ACC112 (cell line): ENCODE measurements around the gene PHETA1.

Experiments used
- H2AFZ ChIP-seq: fragments of 200-600 bp; sonication (generic); one replicate; pipeline ENCODE4 v1.6.0; 2017; ENCODE audit warnings: antibody characterized with exemption, low read length; ENCODE audit not compliant: unreplicated experiment
- H3K27ac ChIP-seq: fragments of 200-600 bp; sonication (generic); 2 replicates; pipeline ENCODE4 v1.5.1; 2014; ENCODE audit warnings: low read depth, mild to moderate bottlenecking, antibody characterized with exemption, low read length, moderate library complexity
- H3K27me3 ChIP-seq: fragments of 200-600 bp; sonication (generic); 2 replicates; pipeline ENCODE4 v1.6.1; 2014; ENCODE audit warnings: mild to moderate bottlenecking, antibody characterized with exemption, low read length, moderate library complexity, mixed read lengths; ENCODE audit not compliant: insufficient read depth
- H3K36me3 ChIP-seq: fragments of 200-600 bp; sonication (generic); 2 replicates; pipeline ENCODE4 v1.6.1; 2016; ENCODE audit warnings: mild to moderate bottlenecking, antibody characterized with exemption, low read length, moderate library complexity, mixed read lengths; ENCODE audit not compliant: insufficient read depth
- H3K4me1 ChIP-seq: fragments of 200-600 bp; sonication (generic); one replicate; pipeline ENCODE4 v1.6.1; 2016; ENCODE audit warnings: low read length, mixed read lengths; ENCODE audit not compliant: insufficient read depth, unreplicated experiment, control insufficient read depth
- H3K4me3 ChIP-seq: fragments of 200-600 bp; sonication (generic); 2 replicates; pipeline ENCODE4 v1.5.1; 2014; ENCODE audit warnings: mild to moderate bottlenecking, low read depth, low read length
- H3K79me2 ChIP-seq: fragments of 200-600 bp; sonication (generic); one replicate; pipeline ENCODE4 v1.6.0; 2016; ENCODE audit warnings: low read length; ENCODE audit not compliant: control insufficient read depth, unreplicated experiment, insufficient read depth

The PHETA1 gene

GRCh38 chr12:111410431-111411184 is 41.7 kb upstream of the PHETA1 start:
- peak overlapping the region; percentile 97 for H3K27ac ChIP-seq
- H3K36me3 ChIP-seq, result peaks cover 11% of the 10 kb centered on the region; the same call in 1 of the 2 replicates
- peaks cover 94% of the 10 kb centered on the region for H3K79me2 ChIP-seq
- H3K4me3 ChIP-seq, result peak overlapping the region; percentile 96
- H2AFZ ChIP-seq, result no peak overlapping the region
- no peaks in the 10 kb centered on the region for H3K27me3 ChIP-seq
- H3K4me1 ChIP-seq, result peaks cover 71% of the 10 kb centered on the region

GRCh38 chr12:111409780-111410430 is 41.0 kb upstream of the PHETA1 start:
- H3K4me1 ChIP-seq, result peaks cover 67% of the 10 kb centered on the region
- H3K27ac ChIP-seq, result peak overlapping the region; percentile 97
- H3K79me2 ChIP-seq, result peaks cover 90% of the 10 kb centered on the region

DNA sequence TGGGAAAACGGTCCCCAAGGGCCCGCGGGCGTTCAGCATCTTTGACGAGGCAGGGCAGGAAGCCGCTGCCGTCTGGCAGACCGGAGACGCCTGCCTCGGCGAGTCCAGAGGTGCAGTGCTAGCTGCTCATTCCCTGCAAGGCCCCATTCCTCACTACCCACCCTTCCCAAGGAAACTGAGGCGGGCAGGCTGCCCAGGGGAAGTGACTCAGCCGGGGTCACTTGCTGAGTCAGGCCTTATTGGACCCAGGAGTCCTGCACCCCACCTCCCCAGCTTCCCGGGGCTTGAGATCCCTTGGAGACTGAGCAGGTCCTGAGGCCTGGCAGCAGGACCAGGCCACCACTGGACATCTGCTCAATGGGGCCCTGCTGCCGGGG is 40.5 kb upstream of the PHETA1 start:
- peak overlapping the region; percentile 96 for H3K4me3 ChIP-seq
- H3K27me3 ChIP-seq, result no peaks in the 10 kb centered on the region
- peak overlapping the region; percentile 97 for H3K27ac ChIP-seq
- peaks cover 85% of the 10 kb centered on the region for H3K79me2 ChIP-seq
- peaks cover 67% of the 10 kb centered on the region for H3K4me1 ChIP-seq
- peaks cover 11% of the 10 kb centered on the region; the same call in 1 of the 2 replicates for H3K36me3 ChIP-seq
- H2AFZ ChIP-seq, result no peak overlapping the region

More at GRCh38 chr12:111409780-111410430, 41.0 kb upstream of the PHETA1 start:
- no peaks in the 10 kb centered on the region for H3K27me3 ChIP-seq
- peak overlapping the region; percentile 96 for H3K4me3 ChIP-seq
- H2AFZ ChIP-seq, result no peak overlapping the region
- H3K36me3 ChIP-seq, result peaks cover 11% of the 10 kb centered on the region; the same call in 1 of the 2 replicates

GRCh38 chr12:111408686-111409402 is 39.9 kb upstream of the PHETA1 start:
- Histone ChIP-seq H3K27ac (peak overlapping the region; percentile 97), H3K36me3 (peaks cover 11% of the 10 kb centered on the region; the same call in 1 of the 2 replicates), H3K79me2 (peaks cover 79% of the 10 kb centered on the region), H3K27me3 (no peaks in the 10 kb centered on the region), H3K4me3 (peak overlapping the region; percentile 96), H2AFZ (no peak overlapping the region), H3K4me1 (peaks cover 66% of the 10 kb centered on the region)

- peak overlapping the region; percentile 97 for H3K27ac ChIP-seq
- peaks cover 64% of the 10 kb centered on the region for H3K4me1 ChIP-seq
- H3K27me3 ChIP-seq, result no peaks in the 10 kb centered on the region
- no peak overlapping the region for H2AFZ ChIP-seq
- peaks cover 11% of the 10 kb centered on the region; the same call in 1 of the 2 replicates for H3K36me3 ChIP-seq
- peak overlapping the region; percentile 96 for H3K4me3 ChIP-seq
- peaks cover 71% of the 10 kb centered on the region for H3K79me2 ChIP-seq
Observed at GRCh38 chr12:111408116-111408440, 39.2 kb upstream of the PHETA1 start.

GRCh38 chr12:111407377-111408115 is 38.7 kb upstream of the PHETA1 start:
- Histone ChIP-seq H3K79me2 (peaks cover 66% of the 10 kb centered on the region), H2AFZ (no peak overlapping the region), H3K27me3 (no peaks in the 10 kb centered on the region), H3K4me3 (peak overlapping the region; percentile 96), H3K4me1 (peaks cover 62% of the 10 kb centered on the region), H3K36me3 (peaks cover 11% of the 10 kb centered on the region; the same call in 1 of the 2 replicates), H3K27ac (peak overlapping the region; percentile 97)

DNA sequence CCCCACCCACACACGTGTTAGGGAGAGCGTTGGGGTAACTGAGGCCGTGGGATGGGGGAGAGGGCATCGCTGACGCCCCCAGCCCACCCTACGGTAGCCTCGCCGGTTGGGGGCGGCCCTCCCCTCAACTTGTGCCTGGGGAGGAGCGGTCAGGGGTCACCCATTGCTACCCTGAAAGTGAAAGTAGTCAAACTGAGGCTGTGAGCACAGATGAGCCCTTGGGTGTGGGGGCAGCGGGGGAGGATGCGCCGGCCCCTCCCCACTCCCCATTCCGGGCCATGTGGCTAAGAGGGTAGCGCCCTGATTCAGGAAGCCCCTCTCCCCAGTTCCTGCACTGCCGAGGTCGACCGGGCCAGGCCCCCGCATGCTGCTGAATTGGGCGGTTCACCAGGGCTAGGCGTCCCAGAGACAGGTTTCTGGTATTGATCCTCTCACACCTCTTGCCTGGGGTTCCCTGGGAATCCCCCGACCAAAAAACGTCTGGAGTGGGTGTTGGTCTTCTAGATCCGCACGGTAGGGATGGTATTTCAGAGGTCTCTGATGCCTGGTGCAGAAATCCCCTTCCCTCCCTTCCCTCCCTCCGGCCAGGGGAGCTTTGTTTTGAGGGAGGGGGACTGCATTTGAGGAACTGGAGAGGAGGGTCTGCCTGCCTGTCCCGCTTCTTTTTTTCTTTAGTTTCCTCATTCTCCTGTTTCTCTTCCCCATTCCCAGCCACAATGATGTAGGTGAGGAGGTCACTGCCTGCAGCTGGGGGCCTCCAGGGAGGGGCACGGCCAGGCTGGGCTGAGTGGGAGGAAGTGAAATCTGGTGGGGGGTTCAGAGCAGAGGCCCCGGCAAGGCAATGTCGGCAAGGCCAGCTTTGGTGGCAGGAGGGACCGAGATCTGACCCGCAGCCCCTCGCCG is 37.8 kb upstream of the PHETA1 start:
- peaks cover 11% of the 10 kb centered on the region; the same call in 1 of the 2 replicates for H3K36me3 ChIP-seq
- peaks cover 54% of the 10 kb centered on the region for H3K4me1 ChIP-seq
- peak overlapping the region; percentile 97 for H3K27ac ChIP-seq
- peaks cover 58% of the 10 kb centered on the region for H3K79me2 ChIP-seq
- no peak overlapping the region for H2AFZ ChIP-seq
- no peaks in the 10 kb centered on the region for H3K27me3 ChIP-seq
- peak overlapping the region; percentile 96 for H3K4me3 ChIP-seq

GRCh38 chr12:111405859-111406473 is 37.1 kb upstream of the PHETA1 start, which contains the start of gene SH2B3:
SH2B3 (plus strand) TSS chr12:111405923; CDS start chr12:111418146, 12,223 bp downstream.
- peaks cover 11% of the 10 kb centered on the region; the same call in 1 of the 2 replicates for H3K36me3 ChIP-seq
- peaks cover 46% of the 10 kb centered on the region for H3K4me1 ChIP-seq
- peak within 1 kb of the TSS; percentile 97 for H3K27ac ChIP-seq
- H3K79me2 ChIP-seq, result peaks cover 50% of the 10 kb centered on the region
- H3K4me3 ChIP-seq, result peak within 1 kb of the TSS; percentile 96
- H2AFZ ChIP-seq, result peak within 1 kb of the TSS; percentile 40
- H3K27me3 ChIP-seq, result no peaks in the 10 kb centered on the region

GRCh38 chr12:111405149-111405858 is 36.4 kb upstream of the PHETA1 start:
- peak overlapping the region; percentile 83 for H3K27ac ChIP-seq

More at GRCh38 chr12:111405149-111405858, 36.4 kb upstream of the PHETA1 start:
- H3K27me3 ChIP-seq, result no peaks in the 10 kb centered on the region
- peaks cover 40% of the 10 kb centered on the region for H3K4me1 ChIP-seq
- peak overlapping the region; percentile 96 for H3K4me3 ChIP-seq
- H3K36me3 ChIP-seq, result peaks cover 11% of the 10 kb centered on the region; the same call in 1 of the 2 replicates
- H2AFZ ChIP-seq, result peak overlapping the region; percentile 40
- peaks cover 44% of the 10 kb centered on the region for H3K79me2 ChIP-seq
